ENCODE measurements around the gene PREX1. TPM values are rescaled to one million over a fixed set of nuclear protein-coding genes. Genes with fewer than 3 reads are reported as not detected.

Gene PREX1
- polyA plus RNA-seq, 1 donor (not counting 4 experiments of a cell fraction or from before 2014, with no cell fraction given) = 0.22 TPM

DNA sequence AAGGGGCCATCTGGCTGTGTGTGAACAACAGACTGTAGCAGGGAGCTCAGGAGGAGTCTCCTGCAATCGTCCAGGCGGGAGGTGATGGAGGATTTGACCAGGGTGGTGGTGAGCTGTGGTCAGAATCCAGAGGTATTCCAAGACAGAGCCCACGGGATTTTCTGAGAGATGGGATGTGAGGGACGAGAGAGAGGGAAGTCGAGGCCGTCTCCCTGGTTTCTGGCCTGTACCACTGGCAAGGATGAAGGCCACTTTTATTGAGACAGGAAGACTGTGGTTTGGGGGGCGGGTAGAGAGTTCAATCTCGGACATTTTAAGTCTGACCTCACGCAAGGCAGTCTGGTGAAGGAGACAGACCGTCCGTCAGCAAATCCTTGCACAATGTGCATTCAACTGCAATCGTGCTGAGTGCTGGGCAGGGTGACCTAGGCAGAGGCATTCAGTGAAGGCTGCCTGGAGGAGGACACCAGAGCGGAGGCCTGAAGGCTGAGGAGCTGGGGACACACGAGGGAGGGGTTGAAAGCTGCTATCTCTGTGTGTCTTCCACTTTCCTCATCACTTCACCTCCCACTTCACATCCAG lies 53.9 kb downstream of the PREX1 start:
- TF ChIP-seq, protein P1, sequence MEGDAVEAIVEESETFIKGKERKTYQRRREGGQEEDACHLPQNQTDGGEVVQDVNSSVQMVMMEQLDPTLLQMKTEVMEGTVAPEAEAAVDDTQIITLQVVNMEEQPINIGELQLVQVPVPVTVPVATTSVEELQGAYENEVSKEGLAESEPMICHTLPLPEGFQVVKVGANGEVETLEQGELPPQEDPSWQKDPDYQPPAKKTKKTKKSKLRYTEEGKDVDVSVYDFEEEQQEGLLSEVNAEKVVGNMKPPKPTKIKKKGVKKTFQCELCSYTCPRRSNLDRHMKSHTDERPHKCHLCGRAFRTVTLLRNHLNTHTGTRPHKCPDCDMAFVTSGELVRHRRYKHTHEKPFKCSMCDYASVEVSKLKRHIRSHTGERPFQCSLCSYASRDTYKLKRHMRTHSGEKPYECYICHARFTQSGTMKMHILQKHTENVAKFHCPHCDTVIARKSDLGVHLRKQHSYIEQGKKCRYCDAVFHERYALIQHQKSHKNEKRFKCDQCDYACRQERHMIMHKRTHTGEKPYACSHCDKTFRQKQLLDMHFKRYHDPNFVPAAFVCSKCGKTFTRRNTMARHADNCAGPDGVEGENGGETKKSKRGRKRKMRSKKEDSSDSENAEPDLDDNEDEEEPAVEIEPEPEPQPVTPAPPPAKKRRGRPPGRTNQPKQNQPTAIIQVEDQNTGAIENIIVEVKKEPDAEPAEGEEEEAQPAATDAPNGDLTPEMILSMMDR (optimal IDR thresholded peaks at IDR 0.05 in 1 of 3, IDR thresholded peaks at IDR 0.05 in 1 of 3, conservative IDR thresholded peaks at IDR 0.05 in 1 of 3; ENCODE audit: extremely low read depth in 1 of 3, insufficient read depth in 2 of 3, low read length in 3 of 3) = no peak
- no peak for TF ChIP-seq EZH2 (IDR thresholded peaks at IDR 0.05; ENCODE audit: low read length)
- Histone ChIP-seq H4K20me1 (ENCODE audit: control insufficient read depth, extremely low read depth, insufficient read depth, low read length) (no peaks in the 10 kb centered on the region), H2AFZ (ENCODE audit: control insufficient read depth, low read length) (no peak overlapping the region), H3K27me3 (ENCODE audit: control insufficient read depth, extremely low read depth, insufficient read depth, low read length) (peaks cover 18% of the 10 kb centered on the region), H3K9me3 (ENCODE audit: control insufficient read depth, low read depth, low read length) (no peaks in the 10 kb centered on the region), H3K4me3 (ENCODE audit: control insufficient read depth in 2 of 3, extremely low read depth in 1 of 3, insufficient read depth in 2 of 3, low read depth in 1 of 3, low read length in 3 of 3) (no peak overlapping the region), H3K9ac (ENCODE audit: control insufficient read depth, extremely low read depth, insufficient read depth, low read length) (no peak overlapping the region), H3K4me2 (ENCODE audit: control insufficient read depth, extremely low read depth, insufficient read depth, low read depth, low read length) (no peak overlapping the region), H3K4me1 (ENCODE audit: control insufficient read depth, extremely low read depth, insufficient read depth, low read length) (no peaks in the 10 kb centered on the region), H3K36me3 (ENCODE audit: control insufficient read depth in 2 of 2, extremely low read depth in 1 of 2, insufficient read depth in 2 of 2, low read length in 2 of 2) (no peaks in the 10 kb centered on the region), H3K79me2 (ENCODE audit: control insufficient read depth, insufficient read depth, low read length) (no peaks in the 10 kb centered on the region), H3K27ac (ENCODE audit: control insufficient read depth, insufficient read depth, low read length) (no peak overlapping the region), H3K9me1 (ENCODE audit: control insufficient read depth, extremely low read depth, insufficient read depth, low read length) (no peaks in the 10 kb centered on the region)
- dilution Hi-C loops (cut with MboI; ENCODE audit: extremely low pct_ligation_motif_present, low sequenced_read_pairs) = no loop called here
- FAIRE-seq (no peak), DNase-seq (ENCODE audit: low read depth, low spot score) (no peak)

DNA sequence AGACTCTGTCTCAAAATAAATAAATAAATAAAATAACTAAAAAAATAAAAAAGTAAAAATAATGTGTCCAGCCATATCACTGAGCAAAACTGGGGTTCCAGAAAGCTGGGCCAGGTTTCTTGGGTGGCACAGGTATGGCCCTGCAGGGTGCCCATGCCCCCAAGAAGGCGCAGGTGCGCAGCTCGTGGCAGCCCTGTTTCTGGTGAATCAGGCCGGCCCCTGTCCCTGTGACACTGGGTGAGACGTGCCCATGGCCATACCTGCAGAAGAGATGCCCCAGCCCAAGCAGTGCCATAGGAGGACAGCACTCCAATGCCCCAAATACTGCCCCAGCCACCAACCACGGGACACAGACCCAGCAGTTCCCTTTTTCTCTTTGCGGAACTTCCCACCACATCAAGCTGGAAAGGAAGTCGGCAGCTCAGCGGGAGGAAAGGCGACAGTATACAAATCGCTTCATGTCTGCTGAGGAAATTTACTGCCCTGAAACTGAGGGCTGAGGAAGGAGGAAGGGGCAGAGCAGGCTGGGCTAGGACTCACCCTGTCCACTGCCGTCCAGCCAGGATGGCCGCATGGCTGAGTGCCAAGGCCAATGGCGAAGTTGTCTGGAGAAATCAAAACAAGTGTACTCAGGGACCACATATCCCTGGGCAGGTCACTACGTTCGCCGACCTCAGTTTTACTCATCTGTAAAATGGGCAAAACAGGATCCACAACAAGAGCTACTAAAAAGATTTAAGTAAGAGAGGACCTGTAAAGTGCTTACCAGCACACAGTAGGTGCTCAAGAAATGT lies 55.4 kb downstream of the PREX1 start:
- H3K4me3 ChIP-seq (ENCODE audit: control insufficient read depth in 2 of 3, extremely low read depth in 1 of 3, insufficient read depth in 2 of 3, low read depth in 1 of 3, low read length in 3 of 3) = no peak overlapping the region
- H3K9ac ChIP-seq (ENCODE audit: control insufficient read depth, extremely low read depth, insufficient read depth, low read length) = no peak overlapping the region
- no peaks in the 10 kb centered on the region for H3K36me3 ChIP-seq (ENCODE audit: control insufficient read depth in 2 of 2, extremely low read depth in 1 of 2, insufficient read depth in 2 of 2, low read length in 2 of 2)
- dilution Hi-C loops (cut with MboI; ENCODE audit: extremely low pct_ligation_motif_present, low sequenced_read_pairs) = no loop called here
- no peak overlapping the region for H3K27ac ChIP-seq (ENCODE audit: control insufficient read depth, insufficient read depth, low read length)
- no peak for TF ChIP-seq EZH2 (IDR thresholded peaks at IDR 0.05; ENCODE audit: low read length)
- H3K4me1 ChIP-seq (ENCODE audit: control insufficient read depth, extremely low read depth, insufficient read depth, low read length) = no peaks in the 10 kb centered on the region
- no peak for DNase-seq (ENCODE audit: low read depth, low spot score)
- no peaks in the 10 kb centered on the region for H4K20me1 ChIP-seq (ENCODE audit: control insufficient read depth, extremely low read depth, insufficient read depth, low read length)
- no peak overlapping the region for H3K4me2 ChIP-seq (ENCODE audit: control insufficient read depth, extremely low read depth, insufficient read depth, low read depth, low read length)
- peaks cover 23% of the 10 kb centered on the region for H3K27me3 ChIP-seq (ENCODE audit: control insufficient read depth, extremely low read depth, insufficient read depth, low read length)
- H3K9me3 ChIP-seq (ENCODE audit: control insufficient read depth, low read depth, low read length) = no peaks in the 10 kb centered on the region
- H3K79me2 ChIP-seq (ENCODE audit: control insufficient read depth, insufficient read depth, low read length) = no peaks in the 10 kb centered on the region
- no peak for FAIRE-seq
- no peaks in the 10 kb centered on the region for H3K9me1 ChIP-seq (ENCODE audit: control insufficient read depth, extremely low read depth, insufficient read depth, low read length)
- H2AFZ ChIP-seq (ENCODE audit: control insufficient read depth, low read length) = no peak overlapping the region
